ENCODE measurements around the gene RSPO1. TPM values are rescaled to one million over a fixed set of nuclear protein-coding genes. Genes with fewer than 3 reads are reported as not detected.
"Not testable (repeated sequence)": the region's sequence is repeated elsewhere in the genome, so short reads cannot be mapped to it uniquely, and the experiment has no call there.

Gene RSPO1
- total RNA-seq, 3 donors from 2014 or later = not detected

DNA sequence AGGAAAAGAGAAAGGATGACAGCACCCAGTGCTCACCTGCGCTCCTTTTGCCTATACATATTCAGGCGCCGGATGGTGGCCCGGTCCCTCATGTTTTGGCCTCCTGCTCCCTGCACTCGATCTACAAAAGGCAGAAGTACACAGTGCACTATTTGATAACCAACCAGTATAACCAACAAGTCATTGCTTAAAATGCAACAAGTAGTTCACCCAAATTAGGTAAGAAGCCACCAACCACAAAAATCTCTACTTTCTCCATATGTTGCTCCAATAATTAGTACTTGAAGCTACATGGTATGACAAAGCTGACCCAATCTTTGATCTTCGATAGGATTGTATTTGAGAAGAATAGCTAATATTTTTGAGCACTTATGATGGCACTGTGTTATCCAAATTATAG lies 41.0 kb downstream of the RSPO1 start:
- H3K27me3 Mint-ChIP-seq (ENCODE audit: low read depth) = no peaks in the 10 kb centered on the region
- ATAC-seq (no peak), DNase-seq (no peak)
- peaks cover 29% of the 10 kb centered on the region for H3K4me1 Mint-ChIP-seq (ENCODE audit: low read depth)
- H3K4me3 Mint-ChIP-seq = peak overlapping the region; percentile 100
- peaks cover 32% of the 10 kb centered on the region for H3K36me3 Mint-ChIP-seq (ENCODE audit: insufficient read depth)
- no peaks in the 10 kb centered on the region for H3K9me3 Mint-ChIP-seq

DNA sequence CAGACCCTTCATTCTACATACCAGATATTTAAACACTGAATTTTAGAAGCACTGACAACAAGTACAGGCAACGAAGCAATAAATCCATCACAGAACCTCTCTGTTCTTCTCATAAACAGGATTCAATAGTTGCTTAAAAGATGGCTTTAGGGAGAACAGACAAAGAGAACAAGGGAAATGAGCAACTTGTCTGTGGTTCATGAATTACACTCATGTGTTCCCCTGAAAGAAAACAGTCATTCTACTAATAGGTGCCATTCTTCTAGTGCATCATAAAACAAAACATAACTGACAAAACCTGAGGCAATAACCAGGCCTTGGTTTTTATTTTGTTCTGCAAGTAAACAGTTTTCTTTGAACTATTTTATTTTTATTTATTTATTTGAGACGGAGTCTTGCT lies 45.8 kb downstream of the RSPO1 start:
- DNase-seq = no peak
- peaks cover 58% of the 10 kb centered on the region for H3K36me3 Mint-ChIP-seq (ENCODE audit: insufficient read depth)
- H3K9me3 Mint-ChIP-seq = no peaks in the 10 kb centered on the region
- peaks cover 24% of the 10 kb centered on the region for H3K4me1 Mint-ChIP-seq (ENCODE audit: low read depth)
- ATAC-seq = peak; percentile 23 to 32
- no peaks in the 10 kb centered on the region for H3K27me3 Mint-ChIP-seq (ENCODE audit: low read depth)
- no peak overlapping the region for H3K4me3 Mint-ChIP-seq

DNA sequence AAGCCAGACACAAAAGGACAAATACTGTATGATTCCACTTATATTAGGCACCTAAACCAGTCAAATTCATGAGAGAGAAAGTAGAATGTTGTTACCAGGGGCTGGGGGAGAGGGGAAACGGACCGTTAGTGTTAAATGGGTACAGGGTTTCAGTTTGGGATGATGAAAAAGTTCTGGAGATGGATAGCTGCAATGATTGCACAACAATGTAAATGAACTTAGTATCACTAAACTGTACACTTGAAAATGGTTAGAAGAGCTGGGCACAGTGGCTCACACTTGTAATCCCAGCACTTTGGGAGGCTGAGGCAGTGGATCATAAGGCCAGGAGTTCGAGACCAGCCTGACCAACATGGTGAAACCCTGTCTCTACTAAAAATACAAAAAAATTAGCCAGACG lies 50.1 kb downstream of the RSPO1 start:
- not testable (repeated sequence) for H3K27me3 Mint-ChIP-seq (ENCODE audit: low read depth); H3K4me3 Mint-ChIP-seq; DNase-seq; H3K9me3 Mint-ChIP-seq; ATAC-seq
- Mint-ChIP-seq H3K4me1 (ENCODE audit: low read depth) (peaks cover 14% of the 10 kb centered on the region), H3K36me3 (ENCODE audit: insufficient read depth) (peaks cover 53% of the 10 kb centered on the region)

DNA sequence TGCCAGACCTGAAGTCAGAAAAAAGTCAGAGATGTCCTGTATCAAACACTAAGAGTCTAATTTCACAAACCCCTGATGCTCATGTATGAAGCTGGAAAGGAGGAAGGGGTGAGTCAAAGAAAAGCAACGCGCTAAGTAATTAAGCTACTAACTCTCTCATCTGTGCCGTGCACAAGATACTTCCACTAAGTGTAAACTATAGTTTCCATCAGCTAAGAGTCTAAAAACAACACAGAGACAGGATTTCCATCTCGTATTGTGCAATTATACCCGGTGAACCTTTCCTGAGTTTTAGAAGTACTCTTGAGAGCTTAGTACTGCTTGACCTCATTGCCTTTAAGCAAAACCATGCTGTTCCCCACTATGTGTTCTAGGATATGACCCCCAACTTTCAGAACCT lies 59.0 kb downstream of the RSPO1 start:
- H3K4me1 Mint-ChIP-seq (ENCODE audit: low read depth) = peaks cover 38% of the 10 kb centered on the region
- H3K36me3 Mint-ChIP-seq (ENCODE audit: insufficient read depth) = peaks cover 69% of the 10 kb centered on the region
- ATAC-seq (no peak), DNase-seq (no peak)
- no peaks in the 10 kb centered on the region for H3K27me3 Mint-ChIP-seq (ENCODE audit: low read depth)
- no peak overlapping the region for H3K4me3 Mint-ChIP-seq
- H3K9me3 Mint-ChIP-seq = no peaks in the 10 kb centered on the region

DNA sequence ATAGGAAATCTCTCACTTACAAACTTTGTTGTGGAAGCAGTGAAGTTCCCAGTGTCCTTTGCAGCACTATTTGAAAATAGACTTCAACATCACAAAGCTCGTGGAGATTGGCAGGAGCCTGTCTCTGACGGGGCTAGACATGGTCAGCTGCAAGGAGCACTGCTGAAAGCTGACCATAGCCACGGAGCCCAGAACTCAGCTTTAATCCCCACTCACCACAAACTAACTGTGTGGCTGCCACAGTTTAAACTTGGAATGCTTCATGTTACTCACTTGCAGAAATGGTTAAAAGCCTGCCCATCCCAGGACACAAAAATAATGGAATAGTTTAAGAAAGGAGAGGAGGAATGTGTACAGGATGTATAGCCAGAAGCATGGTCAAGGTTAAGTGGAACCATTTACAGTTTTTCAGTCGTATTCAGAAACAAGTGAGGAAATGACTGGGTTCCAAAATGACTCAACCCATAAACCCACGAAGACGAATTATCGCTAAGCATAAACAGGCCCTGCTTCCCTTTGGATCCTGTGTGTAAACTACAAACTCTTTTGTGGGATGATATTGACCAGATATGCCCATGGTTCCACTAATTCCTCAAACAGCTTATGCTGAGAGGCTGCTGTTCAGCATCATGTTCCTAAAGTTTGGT lies 59.7 kb downstream of the RSPO1 start:
- peaks cover 39% of the 10 kb centered on the region for H3K4me1 Mint-ChIP-seq (ENCODE audit: low read depth)
- H3K27me3 Mint-ChIP-seq (ENCODE audit: low read depth) = no peaks in the 10 kb centered on the region
- no peak overlapping the region for H3K4me3 Mint-ChIP-seq
- DNase-seq = no peak
- ATAC-seq = peak; percentile 42 to 45
- H3K9me3 Mint-ChIP-seq = no peaks in the 10 kb centered on the region
- peaks cover 62% of the 10 kb centered on the region for H3K36me3 Mint-ChIP-seq (ENCODE audit: insufficient read depth)

DNA sequence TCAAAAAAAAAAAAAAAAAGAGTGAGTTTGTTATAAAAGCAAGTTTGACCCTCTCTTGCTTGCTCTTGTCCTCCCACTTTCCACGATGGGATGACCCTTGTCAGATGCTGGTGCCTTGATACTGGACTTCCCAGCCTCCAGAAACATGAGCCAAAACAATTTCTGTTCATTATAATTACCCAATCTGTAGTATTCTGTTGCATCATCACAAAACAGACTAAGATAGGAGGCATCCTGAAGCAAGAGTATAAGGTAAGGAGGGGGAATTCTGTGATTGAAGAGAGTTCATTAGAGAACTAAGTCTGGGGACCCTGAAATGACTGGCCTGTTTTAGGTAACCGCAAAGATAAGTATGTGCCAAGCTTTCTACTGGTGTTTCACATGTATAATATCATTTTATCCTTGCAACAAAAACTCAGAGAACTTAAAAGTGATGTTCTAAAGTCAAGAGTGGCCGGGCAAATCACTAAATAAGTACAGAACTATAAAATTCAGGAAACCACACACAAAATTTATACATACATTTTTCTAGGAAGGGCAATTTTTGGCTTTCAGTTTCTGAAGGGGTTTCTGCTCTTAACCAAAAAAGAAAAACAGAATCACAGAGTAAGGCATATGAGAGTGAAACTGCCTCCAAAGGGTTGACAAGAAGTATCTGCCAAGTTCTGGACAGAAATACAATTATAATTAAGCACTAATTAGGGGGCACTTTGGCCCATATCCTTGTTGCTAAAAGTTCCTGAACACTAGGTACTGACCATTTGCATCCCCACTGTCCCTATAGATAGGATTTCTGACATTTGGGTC lies 64.0 kb downstream of the RSPO1 start:
- peak in 1 of 2 donors; percentile 18 for ATAC-seq
- no peaks in the 10 kb centered on the region for H3K27me3 Mint-ChIP-seq (ENCODE audit: low read depth)

DNA sequence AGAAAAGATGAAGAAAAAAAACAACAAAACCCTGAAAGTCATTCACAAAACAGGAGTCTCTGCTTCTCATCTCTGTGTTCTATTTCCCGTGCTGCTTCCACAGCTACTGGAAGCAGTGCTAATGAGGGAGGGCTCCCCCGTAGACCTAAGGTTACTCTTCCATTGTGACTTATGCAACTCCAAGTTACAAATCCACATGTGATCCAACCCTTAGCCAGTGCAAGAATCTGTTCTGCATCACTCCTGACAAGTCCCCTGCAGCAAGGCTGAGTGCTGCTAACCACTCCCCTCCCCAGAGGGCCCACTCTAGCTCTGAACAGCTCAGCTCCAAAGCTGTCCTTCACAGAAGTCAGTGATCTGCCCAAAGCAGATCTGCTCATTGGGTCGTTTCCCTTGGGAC lies 67.7 kb downstream of the RSPO1 start:
- DNase-seq (no peak), ATAC-seq (no peak)
- Mint-ChIP-seq H3K4me3 (no peak overlapping the region), H3K36me3 (ENCODE audit: insufficient read depth) (peaks cover 54% of the 10 kb centered on the region), H3K4me1 (ENCODE audit: low read depth) (peaks cover 9% of the 10 kb centered on the region), H3K27me3 (ENCODE audit: low read depth) (no peaks in the 10 kb centered on the region), H3K9me3 (no peaks in the 10 kb centered on the region)

More for the DNA sequence above, 64.0 kb downstream of the RSPO1 start:
- H3K4me1 Mint-ChIP-seq (ENCODE audit: low read depth) = peaks cover 20% of the 10 kb centered on the region
- DNase-seq = no peak
- peaks cover 75% of the 10 kb centered on the region for H3K36me3 Mint-ChIP-seq (ENCODE audit: insufficient read depth)
- no peak overlapping the region for H3K4me3 Mint-ChIP-seq
- H3K9me3 Mint-ChIP-seq = no peaks in the 10 kb centered on the region

DNA sequence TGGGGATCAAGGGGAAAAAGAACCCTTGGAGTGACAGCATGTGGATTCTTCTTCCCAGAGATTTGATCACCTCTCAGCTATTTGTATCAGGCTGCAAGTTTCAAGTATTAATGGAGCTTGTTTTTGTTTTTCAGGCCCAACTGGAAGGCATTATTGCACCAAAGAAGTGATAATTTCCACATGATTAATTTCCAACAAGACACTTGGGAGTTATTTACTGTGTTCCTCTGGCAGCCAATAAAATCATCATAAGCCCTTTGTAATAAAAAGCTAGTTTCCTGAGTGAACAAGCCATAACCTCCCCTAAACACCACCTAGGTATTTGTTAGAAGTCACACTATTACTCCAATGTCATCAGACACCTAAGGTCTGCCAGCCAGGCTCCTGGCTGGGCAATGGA lies 69.8 kb downstream of the RSPO1 start:
- H3K9me3 Mint-ChIP-seq = no peaks in the 10 kb centered on the region
- H3K4me1 Mint-ChIP-seq (ENCODE audit: low read depth) = no peaks in the 10 kb centered on the region
- H3K4me3 Mint-ChIP-seq = no peak overlapping the region
- peaks cover 44% of the 10 kb centered on the region for H3K36me3 Mint-ChIP-seq (ENCODE audit: insufficient read depth)
- ATAC-seq = no peak
- no peaks in the 10 kb centered on the region for H3K27me3 Mint-ChIP-seq (ENCODE audit: low read depth)
- DNase-seq = no peak

DNA sequence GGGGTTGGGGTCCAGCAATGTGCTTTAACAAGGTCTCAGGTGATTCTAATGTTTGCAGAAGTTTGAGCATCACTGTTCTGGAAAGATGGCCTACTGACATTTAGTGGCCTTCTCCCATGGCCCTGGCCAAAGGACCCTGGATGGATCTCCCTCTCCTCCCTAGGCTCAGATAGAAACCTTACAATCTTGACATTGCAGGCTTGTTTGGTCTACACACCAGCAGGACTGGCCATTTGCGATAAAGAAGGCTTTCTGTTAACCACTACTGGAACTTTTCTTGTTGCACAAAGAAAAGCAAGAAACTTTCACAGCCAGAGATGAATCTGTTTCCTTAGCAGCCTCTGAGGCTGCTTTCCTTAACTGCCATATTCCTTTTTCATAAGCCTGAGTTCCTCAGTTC lies 71.7 kb downstream of the RSPO1 start:
- Mint-ChIP-seq H3K4me3 (no peak overlapping the region), H3K4me1 (ENCODE audit: low read depth) (no peaks in the 10 kb centered on the region), H3K27me3 (ENCODE audit: low read depth) (no peaks in the 10 kb centered on the region), H3K9me3 (no peaks in the 10 kb centered on the region), H3K36me3 (ENCODE audit: insufficient read depth) (peaks cover 27% of the 10 kb centered on the region)
- ATAC-seq (no peak), DNase-seq (no peak)

Other genes starting within 250 kb of the RSPO1 start
- 10 to 100 TPM; 48.7 to 64.8 (median 59.8) TPM for gene ZC3H12A, start 160.3 kb downstream of the RSPO1 start, total RNA-seq
- gene MEAF6, start 120.1 kb downstream of the RSPO1 start, total RNA-seq = 100 to 1,000 TPM in 1 of 3 donors, 10 to 100 TPM in 2; 87.2 to 104 (median 95.6) TPM
- gene SNIP1, start 80.6 kb downstream of the RSPO1 start, total RNA-seq = 10 to 100 TPM; 29.3 to 35.0 (median 30.4) TPM
- not detected for gene DNALI1, start 78.0 kb downstream of the RSPO1 start, total RNA-seq
- gene GNL2, start 39.0 kb downstream of the RSPO1 start, total RNA-seq = 100 to 1,000 TPM; 131 to 144 (median 137) TPM
- 10 to 100 TPM in 2 of 3 donors, 1 to 10 TPM in 1; 7.7 to 12.2 (median 10.0) TPM for gene CDCA8, start 57.6 kb upstream of the RSPO1 start, total RNA-seq
- under 1 TPM; 0.13 to 0.71 (median 0.27) TPM for gene EPHA10, start 130.2 kb upstream of the RSPO1 start, total RNA-seq
- gene MANEAL, start 159.0 kb upstream of the RSPO1 start, total RNA-seq = 1 to 10 TPM; 4.0 to 5.0 (median 4.7) TPM
- 10 to 100 TPM; 54.0 to 59.2 (median 56.3) TPM for gene C1orf122, start 172.9 kb upstream of the RSPO1 start, total RNA-seq
- 100 to 1,000 TPM; 178 to 187 (median 178) TPM for gene YRDC, start 173.3 kb upstream of the RSPO1 start, total RNA-seq
- 10 to 100 TPM; 36.4 to 50.1 (median 49.1) TPM for gene MTF1, start 224.7 kb upstream of the RSPO1 start, total RNA-seq